Hepatocyte (in vitro differentiated cells): ENCODE results near the gene GPI. TPM values are rescaled to one million over a fixed set of nuclear protein-coding genes. Genes with fewer than 3 reads are reported as not detected.
"Not testable (repeated sequence)": the region's sequence is repeated elsewhere in the genome, so short reads cannot be mapped to it uniquely, and the experiment has no call there.

Experiments used
- DNase-seq: peaks from one replicate; pipeline ENCODE4 v3.0.0-alpha.2; 2016; ENCODE audit warnings: low spot score
- H2AFZ ChIP-seq: fragments of 200-600 bp; sonication (generic); 2 replicates; pipeline ENCODE4 v1.6.0; 2016; ENCODE audit warnings: antibody characterized with exemption, mild to moderate bottlenecking
- H3K27ac ChIP-seq: fragments of 200-600 bp; sonication (generic); 2 replicates; pipeline ENCODE4 v1.5.1; 2016; ENCODE audit warnings: mild to moderate bottlenecking
- H3K27me3 ChIP-seq: fragments of 200-600 bp; sonication (generic); 2 replicates; pipeline ENCODE4 v1.6.1; 2016
- H3K36me3 ChIP-seq: fragments of 200-600 bp; sonication (generic); replicated peaks from 2 replicates; pipeline ENCODE4 v1.5.1; 2016; ENCODE audit warnings: low read depth; ENCODE audit not compliant: insufficient read depth
- H3K4me1 ChIP-seq: fragments of 200-600 bp; sonication (generic); 2 replicates; pipeline ENCODE4 v1.5.1; 2016; ENCODE audit warnings: mild to moderate bottlenecking, moderate library complexity; ENCODE audit not compliant: insufficient read depth
- H3K4me2 ChIP-seq: fragments of 200-600 bp; sonication (generic); 2 replicates; pipeline ENCODE4 v1.6.0; 2016
- H3K4me3 ChIP-seq: fragments of 200-600 bp; sonication (generic); 2 replicates; pipeline ENCODE4 v1.5.1; 2016; ENCODE audit warnings: mild to moderate bottlenecking
- H3K79me2 ChIP-seq: fragments of 200-600 bp; sonication (generic); 2 replicates; pipeline ENCODE4 v1.6.0; 2017; ENCODE audit warnings: mild to moderate bottlenecking
- H3K9me2 ChIP-seq: fragments of 200-600 bp; sonication (generic); replicated peaks from 2 replicates; pipeline ENCODE4 v1.6.0; 2017; ENCODE audit warnings: mild to moderate bottlenecking; ENCODE audit not compliant: insufficient read depth
- H3K9me3 ChIP-seq: fragments of 200-600 bp; sonication (generic); 2 replicates; pipeline ENCODE4 v1.5.1; 2016; ENCODE audit warnings: low read depth, mild to moderate bottlenecking
- H4K20me1 ChIP-seq: fragments of 200-600 bp; sonication (generic); 2 replicates; pipeline ENCODE4 v1.6.0; 2016; ENCODE audit warnings: mild to moderate bottlenecking; ENCODE audit not compliant: insufficient read depth, poor library complexity, severe bottlenecking
- EZH2 ChIP-seq: fragments of 200-600 bp; sonication (generic); IDR thresholded peaks from 2 replicates; pipeline ENCODE4 v1.6.1; 2016; ENCODE audit warnings: antibody characterized with exemption, mild to moderate bottlenecking, borderline replicate concordance
- EZH2phosphoT487 ChIP-seq: fragments of 200-600 bp; sonication (generic); IDR thresholded peaks from one replicate; pipeline ENCODE4 v1.6.1; 2018; ENCODE audit warnings: antibody characterized with exemption, mild to moderate bottlenecking, low read depth, moderate library complexity; ENCODE audit not compliant: unreplicated experiment, severe bottlenecking
- WGBS: methylation state at CpG from one replicate; pipeline ENCODE4 v1.1.6; 2016; ENCODE audit warnings: low lambda C conversion rate; ENCODE audit errors: missing lambda C conversion rate; 5-methylcytosine and 5-hydroxymethylcytosine counted together
- polyA plus RNA-seq: library from polyadenylated mRNA; unstranded; fragments of >200 nt; fragmentation: Nextera tagmentation; extraction: Ambion mirVana; gene quantifications from 2 replicates; pipeline ENCODE4 v1.2.1, GENCODE V29; 2016
- total RNA-seq: library from RNA; depleted of rRNA; stranded (reverse); fragments of >200 nt; gene quantifications from 2 replicates; pipeline ENCODE4 v1.2.3, GENCODE V29; 2014
- TF ChIP-seq, protein P1 (sequence below): fragments of 200-600 bp; sonication (generic); IDR thresholded peaks from 2 replicates; pipeline ENCODE4 v1.5.1; 2016; ENCODE audit warnings: antibody characterized with exemption, mild to moderate bottlenecking; ENCODE audit not compliant: poor library complexity

Gene GPI
- total and polyA plus RNA-seq, 2 experiments from 2014 or later: 117 to 120 TPM

DNA sequence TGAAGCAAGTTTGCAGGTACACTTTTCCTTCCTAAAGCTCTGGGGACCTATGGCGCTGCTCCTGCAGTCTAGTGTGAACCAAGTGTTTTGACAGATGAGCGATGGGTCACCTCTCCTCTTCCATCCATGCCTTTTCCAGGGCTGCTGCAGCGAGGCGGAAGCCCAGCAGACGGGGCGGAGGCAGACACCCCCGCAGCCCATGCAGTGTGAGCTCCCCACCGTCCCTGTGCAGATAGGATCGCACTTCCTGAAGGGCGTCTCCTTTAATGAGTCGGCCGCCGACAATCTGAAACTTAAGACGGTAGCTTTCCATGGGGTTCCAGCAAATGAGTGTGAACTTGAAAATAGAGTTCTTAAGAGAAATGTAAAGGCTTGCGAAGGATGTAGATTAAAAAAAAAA is 37.1 kb upstream of the GPI start:
- H4K20me1 ChIP-seq: no peaks in the 10 kb centered on the region
- no peak for TF ChIP-seq EZH2
- no peak for TF ChIP-seq EZH2phosphoT487
- TF ChIP-seq, protein P1, sequence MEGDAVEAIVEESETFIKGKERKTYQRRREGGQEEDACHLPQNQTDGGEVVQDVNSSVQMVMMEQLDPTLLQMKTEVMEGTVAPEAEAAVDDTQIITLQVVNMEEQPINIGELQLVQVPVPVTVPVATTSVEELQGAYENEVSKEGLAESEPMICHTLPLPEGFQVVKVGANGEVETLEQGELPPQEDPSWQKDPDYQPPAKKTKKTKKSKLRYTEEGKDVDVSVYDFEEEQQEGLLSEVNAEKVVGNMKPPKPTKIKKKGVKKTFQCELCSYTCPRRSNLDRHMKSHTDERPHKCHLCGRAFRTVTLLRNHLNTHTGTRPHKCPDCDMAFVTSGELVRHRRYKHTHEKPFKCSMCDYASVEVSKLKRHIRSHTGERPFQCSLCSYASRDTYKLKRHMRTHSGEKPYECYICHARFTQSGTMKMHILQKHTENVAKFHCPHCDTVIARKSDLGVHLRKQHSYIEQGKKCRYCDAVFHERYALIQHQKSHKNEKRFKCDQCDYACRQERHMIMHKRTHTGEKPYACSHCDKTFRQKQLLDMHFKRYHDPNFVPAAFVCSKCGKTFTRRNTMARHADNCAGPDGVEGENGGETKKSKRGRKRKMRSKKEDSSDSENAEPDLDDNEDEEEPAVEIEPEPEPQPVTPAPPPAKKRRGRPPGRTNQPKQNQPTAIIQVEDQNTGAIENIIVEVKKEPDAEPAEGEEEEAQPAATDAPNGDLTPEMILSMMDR: no peak
- no peaks in the 10 kb centered on the region for H3K4me1 ChIP-seq
- no peaks in the 10 kb centered on the region for H3K27me3 ChIP-seq
- no peak overlapping the region for H3K4me2 ChIP-seq
- no peaks in the 10 kb centered on the region for H3K79me2 ChIP-seq
- 94% methylated on average over 15 of the region's 15 CpGs for WGBS
- H2AFZ ChIP-seq: no peak overlapping the region
- H3K9me3 ChIP-seq: no peaks in the 10 kb centered on the region
- no peak overlapping the region for H3K4me3 ChIP-seq
- H3K36me3 ChIP-seq: no peaks in the 10 kb centered on the region
- no peak for DNase-seq
- H3K9me2 ChIP-seq: no peaks in the 10 kb centered on the region
- no peak overlapping the region for H3K27ac ChIP-seq

GRCh38 chr19:34328982-34329381 is 36.0 kb upstream of the GPI start:
- H3K36me3 ChIP-seq: no peaks in the 10 kb centered on the region
- H3K27ac ChIP-seq: no peak overlapping the region
- no peaks in the 10 kb centered on the region for H3K27me3 ChIP-seq
- H4K20me1 ChIP-seq: no peaks in the 10 kb centered on the region
- WGBS: 96% methylated on average over 1 of the region's 1 CpG
- TF ChIP-seq, protein P1: no peak
- TF ChIP-seq EZH2 (no peak), EZH2phosphoT487 (no peak)
- H3K4me2 ChIP-seq: no peak overlapping the region
- no peaks in the 10 kb centered on the region for H3K9me2 ChIP-seq
- H3K79me2 ChIP-seq: no peaks in the 10 kb centered on the region
- no peaks in the 10 kb centered on the region for H3K9me3 ChIP-seq
- no peaks in the 10 kb centered on the region for H3K4me1 ChIP-seq
- no peak overlapping the region for H2AFZ ChIP-seq
- H3K4me3 ChIP-seq: no peak overlapping the region
- DNase-seq: no peak

- 95% methylated on average over 4 of the region's 4 CpGs for WGBS
- no peaks in the 10 kb centered on the region for H3K36me3 ChIP-seq
- H3K4me3 ChIP-seq: no peak overlapping the region
- H3K4me2 ChIP-seq: no peak overlapping the region
- no peaks in the 10 kb centered on the region for H4K20me1 ChIP-seq
- no peaks in the 10 kb centered on the region for H3K79me2 ChIP-seq
- H3K27ac ChIP-seq: no peak overlapping the region
- H2AFZ ChIP-seq: no peak overlapping the region
- no peaks in the 10 kb centered on the region for H3K9me3 ChIP-seq
- H3K4me1 ChIP-seq: no peaks in the 10 kb centered on the region
- no peaks in the 10 kb centered on the region for H3K9me2 ChIP-seq
- H3K27me3 ChIP-seq: no peaks in the 10 kb centered on the region
- TF ChIP-seq EZH2 (no peak), EZH2phosphoT487 (no peak)
- TF ChIP-seq, protein P1: no peak
- no peak for DNase-seq
These were observed 34.9 kb upstream of the GPI start for GRCh38 chr19:34330116-34330515.

GRCh38 chr19:34330596-34330995 is 34.4 kb upstream of the GPI start:
- H3K27me3 ChIP-seq, H3K36me3 ChIP-seq, H2AFZ ChIP-seq, H3K4me2 ChIP-seq, H3K4me1 ChIP-seq, H3K9me3 ChIP-seq, H4K20me1 ChIP-seq, H3K9me2 ChIP-seq, H3K4me3 ChIP-seq, H3K27ac ChIP-seq, H3K79me2 ChIP-seq, DNase-seq: not testable (repeated sequence)
- 98% methylated on average over 8 of the region's 8 CpGs for whole genome bisulfite sequencing

DNA sequence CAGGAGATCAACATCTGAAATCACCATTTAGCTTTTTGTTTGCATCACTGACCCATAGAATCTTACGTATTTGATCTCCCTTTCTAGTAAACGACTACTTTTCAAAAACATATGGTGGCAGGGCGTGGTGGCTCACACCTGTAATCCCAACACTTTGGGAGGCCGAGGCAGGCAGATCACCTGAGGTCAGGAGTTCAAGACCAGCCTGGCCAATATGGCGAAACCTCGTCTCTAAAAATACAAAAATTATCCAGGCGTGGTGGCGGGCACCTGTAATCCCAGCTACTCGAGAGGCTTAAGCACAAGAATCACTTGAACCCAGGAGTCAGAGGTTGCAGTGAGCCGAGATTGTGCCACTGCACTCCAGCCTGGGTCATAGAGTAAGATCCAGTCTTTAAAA is 33.4 kb upstream of the GPI start:
- H3K9me3 ChIP-seq, H3K9me2 ChIP-seq, H3K4me3 ChIP-seq, H3K36me3 ChIP-seq, H3K27me3 ChIP-seq, H2AFZ ChIP-seq, H3K79me2 ChIP-seq, H4K20me1 ChIP-seq, H3K4me1 ChIP-seq, H3K27ac ChIP-seq, DNase-seq, H3K4me2 ChIP-seq: not testable (repeated sequence)
- 93% methylated on average over 10 of the region's 10 CpGs for WGBS
